ENCODE measurements around the gene PIGL.

GRCh38 chr17:16255481-16255921 is 38.5 kb downstream of the PIGL start:
- TF ChIP-seq POLR2A (IDR thresholded peaks at IDR 0.05) (peak in 2 of 3 donors; percentile 12 to 17), CTCF (IDR thresholded peaks at IDR 0.05) (peak in 2 of 7 experiments; percentile 16 to 21)

Data from body of pancreas (tissue), 4 donors.